Thyroid gland (tissue), 4 donors: Measurements from ENCODE around the gene RSAD2.

Experiments used
- CTCF ChIP-seq, 6 experiments: fragments of 200-600 bp in 3 of 6; fragments of 450-650 bp in 3 of 6; sonication (generic) in 3 of 6; IDR thresholded peaks; one replicate each; pipeline ENCODE4 v1.5.1; 2016 to 2019; ENCODE audit warnings: antibody characterized with exemption in 6 of 6, mild to moderate bottlenecking in 2 of 6, inconsistent platforms in 1 of 6, moderate library complexity in 1 of 6
- POLR2A ChIP-seq, 2 donors: fragments of 450-650 bp; IDR thresholded peaks; one replicate each; pipeline ENCODE4 v1.6.1; 2017; ENCODE audit warnings: antibody characterized with exemption in 2 of 2, mild to moderate bottlenecking in 2 of 2, moderate library complexity in 1 of 2

GRCh38 chr2:6940820-6941219 is 63.2 kb downstream of the RSAD2 start:
- TF ChIP-seq CTCF (IDR thresholded peaks at IDR 0.05) (no peak), POLR2A (IDR thresholded peaks at IDR 0.05) (no peak)
